ENCODE measurements around the gene RPTOR.

The RPTOR gene

GRCh38 chr17:80603396-80603795 lies 58.8 kb downstream of the RPTOR start:
- peaks cover 66% of the 10 kb centered on the region for H3K4me1 ChIP-seq (ENCODE audit: insufficient read depth, low read length, severe bottlenecking)
- H3K9me2 ChIP-seq (ENCODE audit: low read depth, low read length), result no peaks in the 10 kb centered on the region
- H3K27ac ChIP-seq (ENCODE audit: low read depth, low read length, poor library complexity, severe bottlenecking), result peak overlapping the region; percentile 99
- 0 out of 2 replicates have a peak, but pooled peaks cover 7% of the 10 kb centered on the region for H3F3A ChIP-seq (ENCODE audit: insufficient read depth, low read length)
- H3K9me3 ChIP-seq (ENCODE audit: low read length), result no peaks in the 10 kb centered on the region
- no peaks in the 10 kb centered on the region for H3K27me3 ChIP-seq (ENCODE audit: insufficient read depth, low read length)
- H3K36me3 ChIP-seq (ENCODE audit: insufficient read depth, low read length), result peaks cover 14% of the 10 kb centered on the region
- no peak overlapping the region for H3K4me2 ChIP-seq (ENCODE audit: low read length)
- no peak overlapping the region for H3K4me3 ChIP-seq (ENCODE audit: low read depth, low read length, poor library complexity, severe bottlenecking)
- TF ChIP-seq EZH2 (IDR thresholded peaks at IDR 0.05; ENCODE audit: borderline replicate concordance, low read length) (no peak), CTCF (IDR thresholded peaks at IDR 0.05; ENCODE audit: low read length) (no peak)
- peaks cover 29% of the 10 kb centered on the region; the same call in 1 of the 2 replicates for H3K79me2 ChIP-seq (ENCODE audit: insufficient read depth, low read length)
- no peak overlapping the region for H2AFZ ChIP-seq (ENCODE audit: low read length)
- H3K9ac ChIP-seq (ENCODE audit: low read length), result no peak overlapping the region
- H4K20me1 ChIP-seq (ENCODE audit: insufficient read depth, low read length), result no peaks in the 10 kb centered on the region

GRCh38 chr17:80604009-80604669 lies 59.5 kb downstream of the RPTOR start:
- Histone ChIP-seq H3K9ac (ENCODE audit: low read length) (no peak overlapping the region), H3K27me3 (ENCODE audit: insufficient read depth, low read length) (no peaks in the 10 kb centered on the region), H2AFZ (ENCODE audit: low read length) (no peak overlapping the region), H3K4me2 (ENCODE audit: low read length) (no peak overlapping the region), H3K27ac (ENCODE audit: low read depth, low read length, poor library complexity, severe bottlenecking) (peak overlapping the region; percentile 99), H3K4me1 (ENCODE audit: insufficient read depth, low read length, severe bottlenecking) (peaks cover 58% of the 10 kb centered on the region), H3F3A (ENCODE audit: insufficient read depth, low read length) (0 out of 2 replicates have a peak, but pooled peaks cover 7% of the 10 kb centered on the region), H3K36me3 (ENCODE audit: insufficient read depth, low read length) (peaks cover 18% of the 10 kb centered on the region), H3K9me3 (ENCODE audit: low read length) (no peaks in the 10 kb centered on the region), H3K4me3 (ENCODE audit: low read depth, low read length, poor library complexity, severe bottlenecking) (no peak overlapping the region), H3K79me2 (ENCODE audit: insufficient read depth, low read length) (peaks cover 26% of the 10 kb centered on the region; the same call in 1 of the 2 replicates), H4K20me1 (ENCODE audit: insufficient read depth, low read length) (no peaks in the 10 kb centered on the region), H3K9me2 (ENCODE audit: low read depth, low read length) (no peaks in the 10 kb centered on the region)
- TF ChIP-seq EZH2 (IDR thresholded peaks at IDR 0.05; ENCODE audit: borderline replicate concordance, low read length) (no peak), CTCF (IDR thresholded peaks at IDR 0.05; ENCODE audit: low read length) (no peak)

GRCh38 chr17:80604670-80605010 lies 60.0 kb downstream of the RPTOR start:
- Histone ChIP-seq H3K4me1 (ENCODE audit: insufficient read depth, low read length, severe bottlenecking) (peaks cover 54% of the 10 kb centered on the region), H3K4me3 (ENCODE audit: low read depth, low read length, poor library complexity, severe bottlenecking) (peak overlapping the region; percentile 41), H3K9me2 (ENCODE audit: low read depth, low read length) (no peaks in the 10 kb centered on the region), H3K4me2 (ENCODE audit: low read length) (peak overlapping the region; percentile 52), H3K79me2 (ENCODE audit: insufficient read depth, low read length) (peaks cover 26% of the 10 kb centered on the region; the same call in 1 of the 2 replicates), H3K27ac (ENCODE audit: low read depth, low read length, poor library complexity, severe bottlenecking) (peak overlapping the region; percentile 99), H3K9ac (ENCODE audit: low read length) (peak overlapping the region; percentile 56; the same call in 1 of the 2 replicates), H3K27me3 (ENCODE audit: insufficient read depth, low read length) (no peaks in the 10 kb centered on the region), H2AFZ (ENCODE audit: low read length) (no peak overlapping the region), H4K20me1 (ENCODE audit: insufficient read depth, low read length) (no peaks in the 10 kb centered on the region), H3F3A (ENCODE audit: insufficient read depth, low read length) (0 out of 2 replicates have a peak, but pooled peaks cover 7% of the 10 kb centered on the region), H3K9me3 (ENCODE audit: low read length) (no peaks in the 10 kb centered on the region), H3K36me3 (ENCODE audit: insufficient read depth, low read length) (peaks cover 18% of the 10 kb centered on the region)
- TF ChIP-seq EZH2 (IDR thresholded peaks at IDR 0.05; ENCODE audit: borderline replicate concordance, low read length) (no peak), CTCF (IDR thresholded peaks at IDR 0.05; ENCODE audit: low read length) (no peak)

Data from OCI-LY1 (cell line).